OCI-LY3 (cell line): ENCODE measurements around the gene FNIP2.

Experiments used
- H2AFZ ChIP-seq: fragments of 200-600, 300-600 bp; shearing (Covaris generic); 2 replicates; pipeline ENCODE4 v1.6.0; 2014; ENCODE audit warnings: antibody characterized with exemption, low read depth, low read length
- H3K27ac ChIP-seq: fragments of 200-600, 300-600 bp; sonication (generic); 2 replicates; pipeline ENCODE4 v1.5.1; 2014; ENCODE audit warnings: mild to moderate bottlenecking, low read length, moderate library complexity, mixed read lengths
- H3K27me3 ChIP-seq: fragments of 200-600, 300-600 bp; sonication (generic); 2 replicates; pipeline ENCODE4 v1.6.1; 2014; ENCODE audit warnings: low read depth, low read length, mixed read lengths
- H3K36me3 ChIP-seq: fragments of 200-600, 300-600 bp; sonication (generic); replicated peaks from 2 replicates; pipeline ENCODE3; 2014; ENCODE audit warnings: low read depth, low read length, mixed read lengths
- H3K4me1 ChIP-seq: fragments of 300-600, 200-600 bp; sonication (generic); 2 replicates; pipeline ENCODE4 v1.6.1; 2014; ENCODE audit warnings: low read length, mixed read lengths
- H3K4me2 ChIP-seq: fragments of 200-600, 300-600 bp; sonication (generic); 2 replicates; pipeline ENCODE4 v1.6.1; 2014; ENCODE audit warnings: low read length, mixed read lengths
- H3K4me3 ChIP-seq: fragments of 300-600, 200-600 bp; sonication (generic); 2 replicates; pipeline ENCODE4 v1.5.1; 2014; ENCODE audit warnings: antibody characterized with exemption, mild to moderate bottlenecking, low read length, moderate library complexity
- H3K79me2 ChIP-seq: fragments of 300-600, 200-600 bp; shearing (Covaris generic); 2 replicates; pipeline ENCODE4 v1.6.1; 2014; ENCODE audit warnings: mild to moderate bottlenecking, low read length, mixed read lengths
- H3K9ac ChIP-seq: fragments of 300-600, 200-600 bp; shearing (Covaris generic); 2 replicates; pipeline ENCODE4 v1.6.0; 2014; ENCODE audit warnings: mild to moderate bottlenecking, low read length, moderate library complexity
- H3K9me3 ChIP-seq: fragments of 200-600, 300-600 bp; shearing (Covaris generic); 2 replicates; pipeline ENCODE4 v1.6.1; 2014; ENCODE audit warnings: low read length, mixed read lengths; ENCODE audit not compliant: insufficient read depth
- H4K20me1 ChIP-seq: fragments of 200-600, 300-600 bp; sonication (generic); 2 replicates; pipeline ENCODE4 v1.6.1; 2016; ENCODE audit warnings: low read length, mixed read lengths; ENCODE audit not compliant: insufficient read depth
- CTCF ChIP-seq: fragments of 200-600, 300-600 bp; sonication (generic); IDR thresholded peaks from 2 replicates; pipeline ENCODE4 v1.5.1; 2014; ENCODE audit warnings: antibody characterized with exemption, low read length, low read depth
- EZH2phosphoT487 ChIP-seq: fragments of 200-600 bp; shearing (Covaris generic); IDR thresholded peaks from 2 replicates; pipeline ENCODE4 v1.6.1; 2018; ENCODE audit warnings: antibody characterized with exemption, mixed run types, low read depth

FNIP2 gene

GRCh38 chr4:158782551-158783360, 13.9 kb downstream of the FNIP2 start:
- peaks cover 9% of the 10 kb centered on the region for H3K4me1 ChIP-seq
- TF ChIP-seq CTCF (no peak), EZH2phosphoT487 (no peak)
- no peak overlapping the region for H3K4me2 ChIP-seq
- no peaks in the 10 kb centered on the region for H3K9me3 ChIP-seq
- no peaks in the 10 kb centered on the region for H3K36me3 ChIP-seq
- H4K20me1 ChIP-seq, result no peaks in the 10 kb centered on the region
- H2AFZ ChIP-seq, result no peak overlapping the region
- no peak overlapping the region for H3K9ac ChIP-seq
- no peak overlapping the region for H3K4me3 ChIP-seq
- peaks cover 60% of the 10 kb centered on the region for H3K27me3 ChIP-seq
- H3K79me2 ChIP-seq, result no peaks in the 10 kb centered on the region
- no peak overlapping the region for H3K27ac ChIP-seq

GRCh38 chr4:158783785-158784184, 15.0 kb downstream of the FNIP2 start:
- Histone ChIP-seq H3K4me3 (no peak overlapping the region), H3K79me2 (no peaks in the 10 kb centered on the region), H3K4me1 (peaks cover 4% of the 10 kb centered on the region; the same call in 1 of the 2 replicates), H3K4me2 (no peak overlapping the region), H3K9me3 (no peaks in the 10 kb centered on the region), H3K36me3 (no peaks in the 10 kb centered on the region), H3K27me3 (peaks cover 68% of the 10 kb centered on the region), H3K27ac (no peak overlapping the region), H2AFZ (no peak overlapping the region), H3K9ac (no peak overlapping the region), H4K20me1 (no peaks in the 10 kb centered on the region)
- no peak for TF ChIP-seq EZH2phosphoT487
- TF ChIP-seq CTCF, result no peak

GRCh38 chr4:158785718-158786117, 16.9 kb downstream of the FNIP2 start:
- Histone ChIP-seq H3K4me3 (no peak overlapping the region), H2AFZ (no peak overlapping the region), H4K20me1 (no peaks in the 10 kb centered on the region), H3K36me3 (no peaks in the 10 kb centered on the region), H3K9me3 (no peaks in the 10 kb centered on the region), H3K79me2 (no peaks in the 10 kb centered on the region), H3K9ac (no peak overlapping the region), H3K27me3 (peaks cover 82% of the 10 kb centered on the region), H3K27ac (no peak overlapping the region), H3K4me1 (peaks cover 4% of the 10 kb centered on the region; the same call in 1 of the 2 replicates), H3K4me2 (no peak overlapping the region)
- TF ChIP-seq EZH2phosphoT487, result no peak
- no peak for TF ChIP-seq CTCF

- TF ChIP-seq EZH2phosphoT487 (no peak), CTCF (no peak)
- H3K9ac ChIP-seq, result no peak overlapping the region
- no peak overlapping the region for H3K4me3 ChIP-seq
- H3K27me3 ChIP-seq, result peaks cover 82% of the 10 kb centered on the region
- H2AFZ ChIP-seq, result no peak overlapping the region
- H3K36me3 ChIP-seq, result no peaks in the 10 kb centered on the region
- peaks cover 4% of the 10 kb centered on the region; the same call in 1 of the 2 replicates for H3K4me1 ChIP-seq
- no peak overlapping the region for H3K4me2 ChIP-seq
- no peak overlapping the region for H3K27ac ChIP-seq
- H3K79me2 ChIP-seq, result no peaks in the 10 kb centered on the region
- no peaks in the 10 kb centered on the region for H4K20me1 ChIP-seq
- no peaks in the 10 kb centered on the region for H3K9me3 ChIP-seq
Measured at GRCh38 chr4:158786121-158786601, 17.3 kb downstream of the FNIP2 start.
